ENCODE data around the gene RPL19. TPM values are rescaled to one million over a fixed set of nuclear protein-coding genes. Genes with fewer than 3 reads are reported as not detected.

RPL19 gene
- total and polyA plus RNA-seq, 2 donors (not counting 3 experiments of a cell fraction or from before 2014, with no cell fraction given): 1,802 to 1,958 TPM

DNA sequence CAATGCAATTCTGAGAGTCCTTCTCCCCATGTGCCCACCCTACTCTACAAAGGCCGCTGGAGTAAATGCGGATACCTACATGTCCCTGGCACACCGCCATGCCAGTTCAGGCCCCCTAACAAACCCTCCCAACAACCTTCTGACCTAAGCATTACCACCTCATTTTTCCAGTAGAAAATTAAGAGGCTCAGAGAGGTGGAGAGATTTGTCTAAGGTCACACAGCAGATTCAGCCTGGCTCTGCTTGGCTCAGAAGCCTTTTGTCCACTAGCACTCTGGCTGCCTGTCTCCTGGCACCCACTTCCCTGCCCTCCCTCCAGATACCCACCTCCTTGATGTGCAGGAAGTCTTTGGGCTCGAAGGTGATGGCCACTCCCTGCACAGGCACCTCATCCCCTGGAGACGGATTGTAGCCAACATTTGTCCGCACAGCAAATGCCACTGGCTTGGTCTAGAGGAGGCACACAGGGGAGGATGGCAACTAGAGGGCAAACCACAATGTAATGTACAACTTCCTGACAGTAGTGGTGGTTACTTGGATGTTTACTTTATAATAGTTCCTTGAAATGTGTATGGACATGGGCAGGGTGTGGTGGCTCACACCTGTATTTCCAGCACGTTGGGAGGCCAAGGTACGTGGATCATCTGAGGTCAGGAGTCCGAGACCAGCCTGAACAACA lies 12.8 kb upstream of the RPL19 start:
- Histone ChIP-seq H3K9ac (replicated peaks; ENCODE audit: extremely low read depth, insufficient read depth, low read length) (no peak overlapping the region), H3K9me1 (replicated peaks; ENCODE audit: control insufficient read depth, extremely low read depth, insufficient read depth, low read length) (no peaks in the 10 kb centered on the region), H3K4me1 (ENCODE audit: control insufficient read depth, extremely low read depth, insufficient read depth, low read length) (no peaks in the 10 kb centered on the region), H3K27ac (ENCODE audit: insufficient read depth, low read depth, low read length) (no peak overlapping the region), H3K4me2 (ENCODE audit: insufficient read depth, low read length) (no peak overlapping the region), H3K4me3 (replicated peaks in 1 of 3; ENCODE audit: insufficient read depth in 1 of 3, low read depth in 1 of 3, low read length in 3 of 3) (no peak overlapping the region), H3K9me3 (replicated peaks; ENCODE audit: control insufficient read depth, insufficient read depth, low read length) (no peaks in the 10 kb centered on the region), H3K36me3 (ENCODE audit: control insufficient read depth in 2 of 2, extremely low read depth in 1 of 2, insufficient read depth in 2 of 2, low read length in 2 of 2) (peaks cover 6 to 48% of the 10 kb centered on the region in 2 experiments), H3K79me2 (ENCODE audit: control insufficient read depth, insufficient read depth, low read length) (no peaks in the 10 kb centered on the region), H2AFZ (ENCODE audit: low read depth, low read length) (no peak overlapping the region), H4K20me1 (replicated peaks; ENCODE audit: control insufficient read depth, extremely low read depth, insufficient read depth, low read length) (no peaks in the 10 kb centered on the region), H3K27me3 (ENCODE audit: control insufficient read depth in 2 of 2, insufficient read depth in 2 of 2, low read length in 2 of 2) (no peaks in the 10 kb centered on the region)
- TF ChIP-seq MYC (IDR thresholded peaks at IDR 0.05; ENCODE audit: low read depth, low read length) (no peak), MAX (IDR thresholded peaks at IDR 0.05; ENCODE audit: insufficient read depth, insufficient read length) (no peak), CTCF (IDR thresholded peaks at IDR 0.05; ENCODE audit: extremely low read depth in 1 of 2, insufficient read depth in 1 of 2, low read depth in 1 of 2, low read length in 2 of 2) (no peak), EZH2 (IDR thresholded peaks at IDR 0.05; ENCODE audit: borderline replicate concordance, low read depth, low read length, severe bottlenecking) (no peak), GATA2 (IDR thresholded peaks at IDR 0.05; ENCODE audit: insufficient read depth, insufficient read length, low read depth, low read length) (no peak), POLR2AphosphoS5 (IDR thresholded peaks at IDR 0.05; ENCODE audit: insufficient read depth, low read depth, low read length) (no peak), FOS (IDR thresholded peaks at IDR 0.05; ENCODE audit: borderline replicate concordance, insufficient read depth, low read length) (no peak), JUN (IDR thresholded peaks at IDR 0.05; ENCODE audit: borderline replicate concordance, insufficient read depth, insufficient read length, low read depth) (no peak), POLR2A (IDR thresholded peaks at IDR 0.05; ENCODE audit: low read depth, low read length) (no peak)
- dilution Hi-C loops (cut with MboI; ENCODE audit: extremely low pct_ligation_motif_present, low sequenced_read_pairs) (no loop called here), intact Hi-C loops (cut with micrococcal nuclease) (no loop called here)
- DNase-seq (ENCODE audit: low read depth, low spot score) (no peak), FAIRE-seq (no peak)
- no TSS peak for BruUV-seq (replicated peaks)
- ChIA-PET POLR2A (no interaction called here), CTCF (no interaction called here)
